Activated CD4-positive, alpha-beta T cell treated with anti-CD3 and anti-CD28 coated beads, Interleukin-2, amount 50 U/mL, for 1 hour (primary cell): ENCODE data around the gene CNNM1.

ENCODE experiments used
- DNase-seq: peaks from one replicate; pipeline ENCODE4 v3.0.0-alpha.2; 2020

The CNNM1 gene

GRCh38 chr10:99329304-99329553, at the start of gene CNNM1:
TSS of gene CNNM1 (plus strand) at chr10:99329356. CDS start at chr10:99329388, 32 bp downstream.
- peak; percentile 10 for DNase-seq

GRCh38 chr10:99279626-99280111, 49.5 kb upstream of the CNNM1 start:
- no peak for DNase-seq

- DNase-seq, result no peak
Measured at GRCh38 chr10:99280472-99280871, 48.7 kb upstream of the CNNM1 start.

- no peak for DNase-seq
Measured at GRCh38 chr10:99285881-99286280, 43.3 kb upstream of the CNNM1 start.

- DNase-seq, result no peak
Measured at GRCh38 chr10:99290306-99290705, 38.9 kb upstream of the CNNM1 start.

- DNase-seq, result no peak
Measured at GRCh38 chr10:99292159-99292558, 37.0 kb upstream of the CNNM1 start.

- no peak for DNase-seq
Measured at GRCh38 chr10:99296605-99297004, 32.6 kb upstream of the CNNM1 start.

GRCh38 chr10:99297033-99297432, 32.1 kb upstream of the CNNM1 start:
- DNase-seq, result no peak

- DNase-seq, result no peak
Measured at GRCh38 chr10:99303899-99304861, 25.0 kb upstream of the CNNM1 start.

GRCh38 chr10:99304862-99305229, 24.3 kb upstream of the CNNM1 start:
- DNase-seq, result no peak

GRCh38 chr10:99312501-99312900, 16.7 kb upstream of the CNNM1 start:
- DNase-seq, result no peak

GRCh38 chr10:99315853-99316252, 13.3 kb upstream of the CNNM1 start:
- no peak for DNase-seq

- no peak for DNase-seq
Measured at GRCh38 chr10:99316374-99316773, 12.8 kb upstream of the CNNM1 start.

- no peak for DNase-seq
Measured at GRCh38 chr10:99318048-99318447, 11.1 kb upstream of the CNNM1 start.

- DNase-seq, result no peak
Measured at GRCh38 chr10:99318475-99318874, 10.7 kb upstream of the CNNM1 start.

GRCh38 chr10:99325281-99325680, 3.9 kb upstream of the CNNM1 start:
- no peak for DNase-seq

- DNase-seq, result no peak
Measured at GRCh38 chr10:99326871-99327270, 2.3 kb upstream of the CNNM1 start.

GRCh38 chr10:99328579-99329303, 415 bp upstream of the CNNM1 start:
- no peak for DNase-seq

- DNase-seq, result no peak
Measured at GRCh38 chr10:99329554-99330346, 594 bp downstream of the CNNM1 start.

- DNase-seq, result no peak
Measured at GRCh38 chr10:99330347-99330924, 1.3 kb downstream of the CNNM1 start.

- no peak for DNase-seq
Measured at GRCh38 chr10:99331207-99331803, 2.1 kb downstream of the CNNM1 start.

GRCh38 chr10:99337311-99337811, 8.2 kb downstream of the CNNM1 start:
- DNase-seq, result no peak
